Stimulated activated CD8-positive, alpha-beta memory T cell treated with anti-CD3 and anti-CD28 coated beads, Interleukin-4, amount 100 ng/mL, for 24 hours (primary cell): ENCODE results near the gene KRTAP19-3.
"Not testable (repeated sequence)": the region's sequence is repeated elsewhere in the genome, so short reads cannot be mapped to it uniquely, and the experiment has no call there.

Source experiments
- DNase-seq: peaks from one replicate; pipeline ENCODE4 v3.0.0-alpha.2; 2020; ENCODE audit warnings: low read depth

The KRTAP19-3 gene

DNA sequence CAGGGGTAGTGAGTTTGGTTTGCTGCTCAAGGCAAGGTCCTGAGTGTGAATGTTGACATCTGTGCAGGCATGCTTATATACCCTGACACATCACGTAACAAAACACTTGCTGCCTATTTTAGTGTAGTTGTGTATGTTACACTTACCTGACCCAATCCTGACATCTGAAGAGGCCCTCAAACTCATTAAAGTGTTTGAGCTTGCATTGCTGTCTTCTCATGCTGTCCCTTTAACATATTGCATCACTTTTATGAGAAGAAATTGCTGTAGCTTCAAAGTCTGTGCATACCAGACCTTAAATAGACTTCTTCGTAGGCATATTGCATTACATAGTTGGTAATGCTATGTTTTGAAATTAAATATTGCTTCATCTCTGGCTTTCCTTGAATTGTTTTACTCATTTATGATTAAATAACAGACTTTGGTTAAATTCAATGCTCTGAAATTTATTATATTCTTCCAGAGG lies at the start of gene KRTAP19-3:
Gene KRTAP19-3, minus strand, starts transcription at position 51 of the 466 bp plus-strand sequence. CDS start 56 bp downstream, outside the sequence.
- DNase-seq: no peak

DNA sequence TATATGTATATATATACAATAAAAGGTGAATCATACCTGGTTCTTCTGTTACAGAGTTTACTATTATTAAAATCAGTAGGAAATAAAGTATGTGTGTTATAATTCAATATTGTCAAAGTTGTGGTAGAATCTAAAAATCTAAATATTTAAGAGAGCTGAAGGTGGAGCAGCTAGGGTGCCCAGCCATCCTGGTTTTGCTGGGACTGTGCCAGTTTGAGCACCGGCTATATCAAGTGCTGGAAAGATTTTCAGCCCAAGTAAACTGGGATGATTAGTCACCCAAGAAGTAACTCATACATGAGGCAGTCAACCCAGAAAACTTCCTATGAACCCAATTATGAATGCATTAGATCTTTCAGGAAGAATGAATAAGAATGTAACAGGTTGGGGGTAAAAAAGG lies 27.1 kb upstream of the KRTAP19-3 start:
- DNase-seq: no peak

DNA sequence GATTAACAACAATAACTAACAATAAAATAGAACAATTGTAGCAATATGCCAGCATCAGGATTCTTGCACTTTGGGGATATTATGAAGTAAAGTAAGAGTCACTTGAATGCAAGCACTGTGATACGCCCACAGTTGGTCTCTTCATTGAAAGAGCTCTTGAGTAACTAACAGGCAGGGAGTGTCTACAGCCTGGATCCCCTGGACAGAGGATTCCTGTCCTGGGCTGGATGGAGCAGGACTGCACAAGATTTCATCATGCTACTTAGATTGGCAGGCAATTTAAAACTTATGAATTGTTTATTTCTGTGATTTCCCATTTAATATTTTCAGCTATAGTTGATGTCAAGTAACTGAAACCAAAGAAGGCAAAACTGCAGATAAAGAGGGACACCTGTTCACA lies 23.9 kb upstream of the KRTAP19-3 start:
- DNase-seq: no peak

DNA sequence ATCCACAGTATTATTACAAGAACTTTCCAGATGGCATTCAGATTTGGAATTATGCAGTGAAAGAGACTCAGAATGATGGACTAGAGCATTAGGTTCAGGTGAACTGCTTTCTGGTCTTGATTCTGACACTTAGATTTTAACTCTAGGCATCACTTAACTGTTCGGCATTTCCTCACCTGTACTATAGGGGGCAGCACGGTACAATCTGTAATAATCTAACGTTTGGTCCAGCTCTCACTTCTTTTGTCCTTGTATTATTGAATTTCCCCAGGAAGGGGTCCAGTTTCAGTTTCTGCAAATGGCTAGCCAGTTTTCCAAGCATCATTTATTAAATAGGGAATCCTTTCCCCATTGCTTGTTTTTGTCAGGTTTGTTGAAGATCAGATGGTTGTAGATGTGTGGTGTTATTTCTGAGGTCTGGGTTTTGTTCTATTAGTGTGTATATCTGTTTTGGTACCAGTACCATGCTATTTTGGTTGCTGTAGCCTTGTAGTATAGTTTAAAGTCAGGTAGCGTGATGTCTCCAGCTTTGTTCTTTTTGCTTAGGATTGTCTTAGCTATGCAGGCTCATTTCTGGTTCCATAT lies 13.9 kb upstream of the KRTAP19-3 start:
- DNase-seq: not testable (repeated sequence)

DNA sequence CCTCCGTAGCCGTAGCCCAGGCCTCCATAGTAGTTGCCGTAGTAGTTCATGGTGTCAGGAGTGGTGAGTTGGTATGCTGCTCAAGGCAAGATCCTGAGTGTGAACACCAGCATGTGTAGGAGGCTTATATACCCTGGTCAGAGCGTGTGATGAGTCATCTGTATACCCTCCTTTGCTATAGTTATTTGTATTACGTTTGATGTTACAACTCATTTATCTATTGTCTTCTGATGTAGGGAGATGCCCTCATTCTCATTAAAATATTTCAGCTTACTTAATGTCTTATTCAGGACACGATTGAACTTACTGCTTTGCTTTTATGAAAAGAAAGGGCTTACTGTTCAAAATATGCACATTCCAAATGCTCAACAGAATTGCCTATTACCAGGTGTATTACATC lies 10.2 kb upstream of the KRTAP19-3 start, which contains the start of gene KRTAP19-5:
Gene KRTAP19-5, minus strand, starts transcription at position 101 of the 400 bp plus-strand sequence. Its CDS starts 51 bp downstream, at position 50.
- no peak for DNase-seq

DNA sequence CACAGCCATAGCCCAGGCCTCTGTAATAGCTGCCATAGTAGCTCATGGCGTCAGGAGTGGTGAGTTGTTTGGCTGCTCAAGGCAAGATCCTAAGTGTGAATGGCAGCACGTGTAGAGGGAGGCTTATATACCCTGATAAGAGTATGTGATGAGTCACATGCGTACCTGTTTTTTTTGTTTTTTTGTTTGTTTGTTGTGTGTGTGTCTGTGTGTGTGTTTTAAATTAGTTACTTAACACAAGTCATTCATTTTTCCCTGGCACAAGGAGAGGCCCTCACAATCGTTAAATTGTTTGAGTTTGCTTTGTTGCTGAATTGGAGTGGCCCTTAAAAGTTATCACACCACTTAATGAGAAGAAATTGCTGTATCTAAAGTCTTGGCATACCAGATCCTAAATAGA lies 5.3 kb upstream of the KRTAP19-3 start, which contains the start of gene KRTAP19-4:
Gene KRTAP19-4, minus strand, starts transcription at position 101 of the 400 bp plus-strand sequence. Its CDS starts 55 bp downstream, at position 46.
- no peak for DNase-seq

DNA sequence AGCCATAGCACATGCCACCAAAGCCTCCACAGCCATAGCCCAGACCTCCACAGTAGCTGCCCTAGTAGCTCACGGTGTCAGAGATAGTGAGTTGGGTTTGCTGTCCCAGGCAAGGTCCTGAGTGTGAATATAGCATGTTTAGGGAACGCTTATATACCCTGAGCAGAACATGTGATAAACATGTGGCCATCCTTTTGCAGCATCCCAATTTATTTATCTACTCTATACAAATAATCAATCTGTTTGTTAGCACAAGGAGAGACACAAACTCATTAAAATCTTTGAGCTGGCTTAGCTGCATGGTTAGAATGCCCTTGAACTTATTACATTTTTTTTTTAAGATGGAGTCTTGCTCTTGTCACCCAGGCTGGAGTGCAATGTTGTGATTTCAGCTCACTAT lies 4.5 kb downstream of the KRTAP19-3 start, which contains the start of gene KRTAP19-2:
Gene KRTAP19-2, minus strand, starts transcription at position 101 of the 400 bp plus-strand sequence. Its CDS starts 88 bp downstream, at position 13.
- no peak for DNase-seq

DNA sequence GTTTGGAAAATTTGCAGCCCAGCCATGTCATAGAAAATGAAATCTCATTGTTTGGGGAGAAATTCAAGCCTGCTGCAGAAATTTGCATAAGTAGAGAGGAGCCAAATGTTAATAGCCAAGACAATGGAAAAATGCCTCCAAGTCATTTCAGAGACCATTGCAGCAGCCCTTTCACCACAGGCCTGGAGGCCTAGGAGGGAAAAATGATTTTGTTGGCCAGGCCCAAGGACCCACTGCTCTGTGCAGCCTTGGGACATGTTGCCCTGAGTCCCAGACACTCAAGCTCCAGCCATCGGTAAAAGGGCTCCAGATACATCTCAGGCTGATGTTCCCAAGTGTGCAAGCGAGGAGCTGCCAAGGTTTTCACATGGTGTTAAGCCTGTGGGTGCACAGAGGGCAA lies 5.6 kb downstream of the KRTAP19-3 start:
- DNase-seq: no peak

DNA sequence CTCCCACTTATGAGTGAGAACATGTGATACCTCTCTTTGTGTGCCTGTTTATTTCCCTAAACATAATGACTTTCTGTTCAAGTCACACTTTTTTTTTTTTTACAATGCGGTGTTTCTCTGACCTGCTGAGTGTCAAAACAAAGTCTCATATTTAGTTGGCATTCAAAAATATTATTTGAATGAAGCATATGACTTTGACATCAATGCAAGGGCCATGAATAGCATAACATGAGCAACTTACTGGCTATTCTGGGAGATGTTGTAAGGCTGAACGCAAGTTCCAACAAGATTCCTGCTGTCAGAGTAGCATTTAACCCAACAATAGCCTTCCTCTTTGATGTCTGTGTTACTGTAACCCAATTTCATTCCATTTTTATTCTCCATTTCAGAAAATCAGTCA lies 9.7 kb downstream of the KRTAP19-3 start:
- no peak for DNase-seq

DNA sequence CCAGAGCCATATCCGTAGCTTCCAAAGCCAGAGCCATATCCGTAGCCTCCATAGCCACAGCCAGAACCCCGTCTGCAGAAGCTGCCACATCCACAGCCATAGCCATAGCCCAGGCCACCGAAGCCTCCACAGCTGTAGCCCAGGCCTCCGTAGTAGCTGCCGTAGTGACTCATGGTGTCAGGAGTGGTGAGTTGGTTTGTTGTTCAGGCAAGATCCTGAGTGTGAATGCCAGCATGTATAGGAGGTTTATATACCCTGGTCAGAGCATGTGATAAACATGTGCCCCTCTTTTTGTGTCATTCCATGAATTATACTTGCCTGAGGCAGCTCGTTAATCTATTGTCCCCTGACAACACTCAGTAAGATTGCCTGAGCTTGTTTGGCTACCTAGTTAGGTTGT lies 11.7 kb downstream of the KRTAP19-3 start, which contains the start of gene KRTAP19-1:
Gene KRTAP19-1, minus strand, starts transcription at position 223 of the 400 bp plus-strand sequence. Its CDS starts 50 bp downstream, at position 173.
- no peak for DNase-seq

DNA sequence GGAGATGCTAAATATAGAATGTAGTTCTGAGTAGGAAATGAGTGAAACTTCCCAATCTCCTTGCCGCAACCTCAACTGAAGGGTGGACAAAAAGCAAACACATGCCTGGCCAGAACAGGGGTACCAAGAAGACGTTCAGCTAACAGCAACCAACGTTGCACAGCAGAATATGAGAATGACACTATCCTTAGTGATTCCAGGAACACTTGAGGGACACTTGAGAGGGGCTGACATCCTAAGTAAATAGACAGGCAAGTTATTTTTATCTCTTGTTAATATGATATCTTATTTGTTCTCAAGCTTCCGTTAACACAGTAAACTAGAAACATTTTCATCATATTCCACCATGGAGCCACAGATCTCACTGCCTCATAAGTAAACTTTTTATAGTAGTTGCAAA lies 12.6 kb downstream of the KRTAP19-3 start:
- DNase-seq: no peak

DNA sequence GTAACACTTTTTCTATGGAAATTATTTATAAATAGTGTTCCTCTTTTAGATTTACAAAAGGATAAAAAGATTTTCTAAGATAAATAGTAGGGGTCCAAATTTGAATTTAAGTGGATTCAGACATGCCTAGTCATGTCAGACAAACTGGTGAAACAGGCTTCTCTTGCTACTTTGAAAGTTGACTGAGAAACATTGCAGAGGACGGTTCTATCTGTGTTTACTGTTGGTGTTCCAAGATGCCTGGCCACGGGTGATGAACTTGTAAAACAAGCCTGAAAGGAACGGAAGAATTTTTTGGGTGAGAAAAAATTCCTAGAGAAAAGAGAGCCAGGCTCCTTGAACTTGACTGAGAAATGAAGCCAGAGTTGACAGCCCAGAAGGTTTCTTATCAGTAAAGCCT lies 13.8 kb downstream of the KRTAP19-3 start:
- DNase-seq: no peak

DNA sequence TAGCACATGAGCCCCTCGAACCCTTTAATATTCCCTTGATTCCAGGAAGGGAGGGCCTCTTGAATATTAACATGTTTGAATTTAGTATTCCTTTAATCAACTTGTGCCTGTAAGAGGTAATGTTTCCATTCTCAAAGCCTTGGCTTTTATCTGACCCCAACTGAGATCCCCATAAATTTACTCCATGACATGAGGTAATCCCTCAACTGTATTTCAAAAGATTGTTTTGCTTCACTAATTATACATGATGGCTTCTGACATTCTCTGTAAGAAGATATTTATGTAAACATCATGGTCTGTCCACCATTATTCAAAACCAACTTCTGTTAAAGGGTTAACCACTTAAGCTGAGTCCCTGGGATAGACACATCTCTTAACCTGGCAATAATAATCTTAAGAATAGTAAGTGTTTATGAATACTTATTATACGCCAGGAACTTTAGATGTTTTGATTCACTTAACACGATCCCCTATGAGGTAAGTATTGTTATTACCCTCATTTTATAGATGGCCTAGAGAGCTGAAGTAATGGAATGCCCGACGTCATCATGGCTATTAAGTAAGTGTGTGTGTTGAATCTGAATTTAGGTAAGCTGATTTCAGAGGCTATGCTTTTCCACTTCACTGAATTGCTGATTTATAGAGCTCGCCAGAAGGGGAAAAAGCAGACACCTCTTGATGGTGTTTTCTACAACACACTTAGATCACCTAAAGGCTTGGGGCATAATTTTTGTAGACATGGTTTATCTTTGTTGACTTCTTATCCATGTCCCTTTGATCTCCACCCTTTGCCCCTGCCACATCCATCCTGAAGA lies 22.7 kb downstream of the KRTAP19-3 start:
- no peak for DNase-seq

DNA sequence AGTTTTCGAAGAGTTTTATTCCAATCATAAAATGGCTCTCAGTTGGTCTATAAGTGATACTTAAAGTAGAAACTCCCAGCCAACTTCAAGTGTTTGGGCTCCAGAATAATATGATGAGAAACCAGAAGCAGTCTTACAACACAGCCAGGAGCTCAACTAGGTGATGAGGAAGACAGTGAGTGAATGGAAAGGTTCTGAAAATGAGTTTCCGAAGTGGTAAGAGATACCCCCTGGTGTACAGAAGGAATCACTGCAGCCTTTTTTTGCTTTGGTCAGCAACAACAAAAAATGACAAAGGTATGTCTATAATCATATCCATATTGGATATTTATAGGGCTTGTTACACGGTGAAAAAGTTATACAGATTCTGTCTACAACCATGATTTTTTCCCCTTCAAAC lies 28.1 kb downstream of the KRTAP19-3 start:
- no peak for DNase-seq

DNA sequence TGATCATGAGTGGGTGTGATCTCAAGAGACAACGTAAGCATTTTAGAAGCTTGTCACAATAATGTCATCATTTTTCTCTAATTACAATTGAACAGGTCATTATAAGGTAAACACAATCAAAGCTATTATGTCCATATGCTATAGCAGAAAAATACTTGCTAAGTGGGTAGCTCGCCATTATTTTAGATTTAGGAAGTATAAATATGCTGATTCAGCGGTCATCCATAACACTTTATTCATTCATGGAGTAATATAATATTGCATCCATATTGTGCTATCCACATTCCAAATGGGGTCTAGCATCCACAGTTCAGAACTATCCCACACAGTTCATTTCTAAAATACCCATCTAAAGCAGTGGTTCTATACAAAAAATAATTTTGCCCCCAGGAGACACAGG lies 43.3 kb downstream of the KRTAP19-3 start:
- DNase-seq: no peak

DNA sequence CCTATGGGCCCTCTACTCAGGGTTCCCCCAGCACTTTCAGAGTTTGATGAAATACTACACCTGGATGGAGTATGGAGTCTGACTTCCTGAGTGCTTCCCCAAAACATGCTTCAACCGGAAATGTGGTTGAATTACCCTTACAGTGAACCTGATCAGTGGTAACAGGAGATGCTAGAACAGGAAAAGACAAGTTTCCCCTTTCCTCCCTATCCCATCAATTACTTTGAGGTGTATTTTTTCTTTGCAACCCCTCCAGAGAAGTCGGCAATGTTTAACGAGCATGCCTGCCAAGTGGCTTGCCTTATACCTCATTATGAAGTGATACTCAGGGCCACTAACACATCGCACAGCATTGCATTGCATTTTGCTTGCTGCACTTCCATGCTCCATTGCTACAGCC lies 44.8 kb downstream of the KRTAP19-3 start:
- no peak for DNase-seq

DNA sequence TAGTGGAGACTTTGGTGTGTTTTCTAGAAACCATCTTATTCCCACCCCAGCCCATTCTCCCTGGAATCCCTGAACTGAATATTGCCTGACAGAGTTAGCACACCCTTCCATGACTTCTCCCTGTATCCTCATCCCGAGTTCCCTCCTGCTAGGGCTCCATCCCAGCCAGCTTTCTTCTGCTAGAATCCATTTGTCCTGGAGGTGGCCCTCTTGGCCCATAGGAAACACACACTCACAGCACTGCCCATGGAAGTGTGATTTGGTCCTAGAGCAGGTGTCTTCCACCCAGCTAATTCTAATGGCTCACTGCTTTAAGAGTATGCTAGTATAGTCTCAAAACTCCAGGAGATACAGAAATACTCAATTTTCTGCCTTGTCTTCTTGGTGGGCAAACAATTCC lies 47.6 kb downstream of the KRTAP19-3 start:
- DNase-seq: no peak

DNA sequence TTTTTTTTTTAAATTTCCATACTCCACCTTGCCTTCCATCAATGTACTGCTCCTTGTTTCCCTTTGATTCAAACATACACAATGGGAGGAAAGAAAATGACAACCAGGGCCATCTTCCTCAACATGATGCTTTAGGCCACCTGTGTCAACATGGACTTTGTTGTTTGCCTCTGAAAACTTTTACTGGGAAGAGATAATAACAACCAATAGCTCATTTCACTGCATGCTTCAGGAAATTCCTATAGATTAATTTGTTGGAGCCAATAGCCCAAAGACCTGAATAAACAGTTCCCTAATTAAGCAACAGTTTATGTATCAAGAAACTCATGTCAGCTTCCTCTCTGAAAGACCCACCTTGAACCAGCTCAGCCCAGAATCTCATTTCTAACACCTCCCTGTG lies 48.6 kb downstream of the KRTAP19-3 start:
- no peak for DNase-seq
